ENCODE measurements around the gene GNG3. TPM values are rescaled to one million over a fixed set of nuclear protein-coding genes. Genes with fewer than 3 reads are reported as not detected.

GNG3 gene
- total and polyA plus RNA-seq, 2 of the 4 experiments (the other 2 are of a cell fraction): not detected

DNA sequence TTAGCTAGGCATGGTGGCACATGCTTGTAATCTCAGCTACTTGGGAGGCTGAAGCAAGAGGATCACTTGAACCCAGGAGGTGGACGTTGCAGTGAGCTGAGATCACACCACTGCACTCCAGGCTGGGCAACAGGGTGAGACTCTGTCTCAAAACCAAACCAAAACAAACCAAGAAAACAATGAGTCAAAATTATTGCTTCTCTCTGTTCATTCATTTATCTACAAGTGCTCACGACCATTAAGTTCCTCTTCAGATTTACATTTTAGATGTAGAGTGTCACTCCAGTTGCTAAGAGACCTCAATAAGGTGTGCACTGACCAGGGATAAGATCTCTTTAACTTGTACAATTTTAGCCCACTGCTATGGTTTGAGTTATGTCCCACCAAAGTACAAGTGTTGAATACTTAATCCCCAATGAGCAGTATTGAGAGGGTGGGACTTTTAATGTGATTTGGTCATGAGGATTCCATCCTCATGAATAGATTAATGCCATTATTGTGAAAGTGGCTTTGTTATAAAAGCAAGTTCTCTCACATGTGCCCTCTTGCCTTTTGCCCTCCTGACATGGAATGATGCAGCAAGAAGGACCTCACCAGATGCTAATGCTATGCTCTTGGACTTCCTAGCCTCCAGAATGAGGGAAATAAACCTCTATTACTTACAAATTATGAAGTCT, 12.0 kb downstream of the GNG3 start:
- 0 out of 2 replicates have a peak, but pooled peaks have one; percentile 10 for ATAC-seq (ENCODE audit: low read depth)
- Histone ChIP-seq H4K91ac (ENCODE audit: insufficient read depth, low read depth, low read length) (no peak overlapping the region), H2AFZ (replicated peaks; ENCODE audit: low read length, poor library complexity) (no peak overlapping the region), H2BK120ac (ENCODE audit: low read depth, low read length) (no peak overlapping the region), H3K27me3 (ENCODE audit: control insufficient read depth, insufficient read depth, low read length) (no peaks in the 10 kb centered on the region), H3K9me1 (ENCODE audit: insufficient read depth, low read length) (peaks cover 8% of the 10 kb centered on the region; the same call in 1 of the 2 replicates), H3K4me1 (ENCODE audit: control insufficient read depth, insufficient read depth, low read length) (peaks cover 4% of the 10 kb centered on the region; the same call in 1 of the 2 replicates), H2BK15ac (ENCODE audit: low read depth, low read length) (no peak overlapping the region), H3K36me3 (ENCODE audit: control insufficient read depth, insufficient read depth, low read length) (peaks cover 76% of the 10 kb centered on the region), H3K9ac (ENCODE audit: low read depth, low read length) (no peak overlapping the region), H3K27ac (ENCODE audit: insufficient read depth, low read length) (no peak overlapping the region), H3K79me1 (ENCODE audit: low read depth in 1 of 2, low read length in 2 of 2) (peaks cover 46 to 71% of the 10 kb centered on the region in 2 experiments), H2BK20ac (ENCODE audit: low read depth, low read length) (no peak overlapping the region), H2AK5ac (ENCODE audit: low read depth, low read length) (no peak overlapping the region), H2AK9ac (replicated peaks; ENCODE audit: low read depth, low read length, poor library complexity) (no peak overlapping the region), H3K9me3 (ENCODE audit: control insufficient read depth, insufficient read depth, low read length) (no peaks in the 10 kb centered on the region), H3K4ac (ENCODE audit: low read depth, low read length) (no peak overlapping the region), H3K4me3 (ENCODE audit: insufficient read depth, low read depth, low read length) (no peak overlapping the region), H2BK5ac (ENCODE audit: low read depth, low read length, poor library complexity, severe bottlenecking) (no peak overlapping the region), H4K20me1 (ENCODE audit: insufficient read depth, low read length) (peaks cover 18% of the 10 kb centered on the region), H3K14ac (replicated peaks; ENCODE audit: low read depth, low read length) (no peak overlapping the region), H3K56ac (ENCODE audit: extremely low read depth, insufficient read depth, low read length) (no peak overlapping the region), H3K4me2 (ENCODE audit: low read depth, low read length) (no peak overlapping the region), H4K8ac (ENCODE audit: low read depth in 2 of 2, low read length in 2 of 2) (no peak overlapping the region), H4K5ac (ENCODE audit: low read depth, low read length) (no peak overlapping the region), H3K18ac (ENCODE audit: low read depth, low read length) (no peak overlapping the region), H3K23ac (ENCODE audit: low read depth, low read length) (no peak overlapping the region)
- dilution Hi-C loops (cut with HindIII; ENCODE audit: low sequenced_read_pairs, unreplicated experiment) (no loop called here), intact Hi-C loops (cut with micrococcal nuclease) (no loop called here), in situ Hi-C loops (cut with MboI; ENCODE audit: low sequenced_read_pairs) (no loop called here)
- no peak for TF ChIP-seq BHLHE40 (IDR thresholded peaks at IDR 0.05; ENCODE audit: low read depth, low read length)
- TF ChIP-seq, protein P1, sequence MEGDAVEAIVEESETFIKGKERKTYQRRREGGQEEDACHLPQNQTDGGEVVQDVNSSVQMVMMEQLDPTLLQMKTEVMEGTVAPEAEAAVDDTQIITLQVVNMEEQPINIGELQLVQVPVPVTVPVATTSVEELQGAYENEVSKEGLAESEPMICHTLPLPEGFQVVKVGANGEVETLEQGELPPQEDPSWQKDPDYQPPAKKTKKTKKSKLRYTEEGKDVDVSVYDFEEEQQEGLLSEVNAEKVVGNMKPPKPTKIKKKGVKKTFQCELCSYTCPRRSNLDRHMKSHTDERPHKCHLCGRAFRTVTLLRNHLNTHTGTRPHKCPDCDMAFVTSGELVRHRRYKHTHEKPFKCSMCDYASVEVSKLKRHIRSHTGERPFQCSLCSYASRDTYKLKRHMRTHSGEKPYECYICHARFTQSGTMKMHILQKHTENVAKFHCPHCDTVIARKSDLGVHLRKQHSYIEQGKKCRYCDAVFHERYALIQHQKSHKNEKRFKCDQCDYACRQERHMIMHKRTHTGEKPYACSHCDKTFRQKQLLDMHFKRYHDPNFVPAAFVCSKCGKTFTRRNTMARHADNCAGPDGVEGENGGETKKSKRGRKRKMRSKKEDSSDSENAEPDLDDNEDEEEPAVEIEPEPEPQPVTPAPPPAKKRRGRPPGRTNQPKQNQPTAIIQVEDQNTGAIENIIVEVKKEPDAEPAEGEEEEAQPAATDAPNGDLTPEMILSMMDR (conservative IDR thresholded peaks at IDR 0.05; ENCODE audit: low read depth, low read length): no peak
- no peak for TF ChIP-seq CHD1 (IDR thresholded peaks at IDR 0.05; ENCODE audit: low read depth, low read length)
- TF ChIP-seq RAD21 (IDR thresholded peaks at IDR 0.05; ENCODE audit: low read length): no peak
- no peak for TF ChIP-seq FOS (IDR thresholded peaks at IDR 0.05; ENCODE audit: low read depth, low read length)
- no peak for TF ChIP-seq CEBPB (IDR thresholded peaks at IDR 0.05; ENCODE audit: low read depth, low read length)
- TF ChIP-seq, protein P2, sequence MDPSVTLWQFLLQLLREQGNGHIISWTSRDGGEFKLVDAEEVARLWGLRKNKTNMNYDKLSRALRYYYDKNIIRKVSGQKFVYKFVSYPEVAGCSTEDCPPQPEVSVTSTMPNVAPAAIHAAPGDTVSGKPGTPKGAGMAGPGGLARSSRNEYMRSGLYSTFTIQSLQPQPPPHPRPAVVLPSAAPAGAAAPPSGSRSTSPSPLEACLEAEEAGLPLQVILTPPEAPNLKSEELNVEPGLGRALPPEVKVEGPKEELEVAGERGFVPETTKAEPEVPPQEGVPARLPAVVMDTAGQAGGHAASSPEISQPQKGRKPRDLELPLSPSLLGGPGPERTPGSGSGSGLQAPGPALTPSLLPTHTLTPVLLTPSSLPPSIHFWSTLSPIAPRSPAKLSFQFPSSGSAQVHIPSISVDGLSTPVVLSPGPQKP (IDR thresholded peaks at IDR 0.05; ENCODE audit: borderline replicate concordance, low read depth, low read length): no peak
- no peak for TF ChIP-seq MAFK (IDR thresholded peaks at IDR 0.05; ENCODE audit: low read depth, low read length)
- TF ChIP-seq RCOR1 (IDR thresholded peaks at IDR 0.05; ENCODE audit: insufficient replicate concordance, low read length): no peak
- no peak for TF ChIP-seq POLR2A (IDR thresholded peaks at IDR 0.05; ENCODE audit: low read depth, low read length)
- TF ChIP-seq MAZ (IDR thresholded peaks at IDR 0.05; ENCODE audit: borderline replicate concordance, low read depth, low read length): no peak
- POLR2A ChIA-PET (ENCODE audit: unreplicated experiment): interaction anchor here (0.6 kb wide), 1 partner anchor 44 kb away, joined by 6 read pairs; no protein-coding TSS in a partner anchor
- CTCF ChIA-PET: no interaction called here
- DNase-seq: peak; percentile 25
- 100% methylated on average over 1 of the region's 2 CpGs; no CpG with 5 or more reads in 1 of the 2 experiments for WGBS, 2 experiments (ENCODE audit: extremely low coverage in 2 of 2, insufficient read length in 1 of 2)
- BruUV-seq (replicated peaks): no TSS peak

All from IMR-90 (cell line).